ENCODE data around the gene CFAP54. TPM values are rescaled to one million over a fixed set of nuclear protein-coding genes. Genes with fewer than 3 reads are reported as not detected.
A peak's percentile ranks its signal among the peaks of the same experiment; 100 is the strongest.

CFAP54 gene
- total RNA-seq, 4 donors from 2014 or later, result 0.16 TPM; not detected in 3

DNA sequence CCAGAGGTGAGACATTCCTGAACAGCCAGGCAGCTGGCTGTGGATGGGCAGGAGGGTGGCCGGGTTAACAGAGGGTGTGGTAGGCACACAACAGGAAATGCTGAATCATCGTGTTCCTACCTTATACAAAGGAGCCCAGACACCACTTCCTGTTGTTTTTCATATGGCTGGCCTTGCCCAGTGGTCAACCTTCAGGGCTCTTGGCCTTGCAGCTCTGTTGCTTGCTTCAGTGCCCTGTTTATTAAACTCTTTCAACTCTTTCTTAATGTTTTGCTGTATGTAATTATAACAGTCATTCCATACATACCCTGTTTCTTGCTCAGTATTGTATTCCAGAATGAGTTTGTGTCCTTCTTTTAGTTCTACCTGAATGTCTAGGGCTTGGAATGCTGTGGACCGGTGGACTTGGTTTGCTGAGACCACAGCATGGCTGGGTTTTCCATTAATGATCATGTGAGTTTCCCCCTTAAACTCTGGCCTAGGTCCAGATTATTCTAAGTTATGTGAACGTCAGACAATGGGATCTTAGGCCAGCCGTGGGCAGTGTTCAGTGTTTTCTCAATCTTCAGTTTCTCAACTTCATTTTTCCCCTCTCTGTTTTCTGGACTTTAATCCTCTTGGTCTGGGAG lies 11.9 kb downstream of the CFAP54 start:
- DNase-seq (ENCODE audit: low spot score in 2 of 2), result no peak
- no peak overlapping the region for H3K4me3 ChIP-seq
- H3K27ac ChIP-seq, result peak overlapping the region; percentile 3
- TF ChIP-seq POLR2AphosphoS5 (IDR thresholded peaks at IDR 0.05) (peak in 1 of 3 donors; percentile 26), POLR2A (IDR thresholded peaks at IDR 0.05) (no peak), EP300 (IDR thresholded peaks at IDR 0.05) (no peak)
- TF ChIP-seq, protein P1, sequence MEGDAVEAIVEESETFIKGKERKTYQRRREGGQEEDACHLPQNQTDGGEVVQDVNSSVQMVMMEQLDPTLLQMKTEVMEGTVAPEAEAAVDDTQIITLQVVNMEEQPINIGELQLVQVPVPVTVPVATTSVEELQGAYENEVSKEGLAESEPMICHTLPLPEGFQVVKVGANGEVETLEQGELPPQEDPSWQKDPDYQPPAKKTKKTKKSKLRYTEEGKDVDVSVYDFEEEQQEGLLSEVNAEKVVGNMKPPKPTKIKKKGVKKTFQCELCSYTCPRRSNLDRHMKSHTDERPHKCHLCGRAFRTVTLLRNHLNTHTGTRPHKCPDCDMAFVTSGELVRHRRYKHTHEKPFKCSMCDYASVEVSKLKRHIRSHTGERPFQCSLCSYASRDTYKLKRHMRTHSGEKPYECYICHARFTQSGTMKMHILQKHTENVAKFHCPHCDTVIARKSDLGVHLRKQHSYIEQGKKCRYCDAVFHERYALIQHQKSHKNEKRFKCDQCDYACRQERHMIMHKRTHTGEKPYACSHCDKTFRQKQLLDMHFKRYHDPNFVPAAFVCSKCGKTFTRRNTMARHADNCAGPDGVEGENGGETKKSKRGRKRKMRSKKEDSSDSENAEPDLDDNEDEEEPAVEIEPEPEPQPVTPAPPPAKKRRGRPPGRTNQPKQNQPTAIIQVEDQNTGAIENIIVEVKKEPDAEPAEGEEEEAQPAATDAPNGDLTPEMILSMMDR (IDR thresholded peaks at IDR 0.05), result no peak
- H3K36me3 ChIP-seq, result no peaks in the 10 kb centered on the region
- no peaks in the 10 kb centered on the region for H3K27me3 ChIP-seq
- peaks cover 10% of the 10 kb centered on the region for H3K4me1 ChIP-seq
- no peaks in the 10 kb centered on the region for H3K9me3 ChIP-seq
- WGBS, result 33% methylated on average over 5 of the region's 5 CpGs

DNA sequence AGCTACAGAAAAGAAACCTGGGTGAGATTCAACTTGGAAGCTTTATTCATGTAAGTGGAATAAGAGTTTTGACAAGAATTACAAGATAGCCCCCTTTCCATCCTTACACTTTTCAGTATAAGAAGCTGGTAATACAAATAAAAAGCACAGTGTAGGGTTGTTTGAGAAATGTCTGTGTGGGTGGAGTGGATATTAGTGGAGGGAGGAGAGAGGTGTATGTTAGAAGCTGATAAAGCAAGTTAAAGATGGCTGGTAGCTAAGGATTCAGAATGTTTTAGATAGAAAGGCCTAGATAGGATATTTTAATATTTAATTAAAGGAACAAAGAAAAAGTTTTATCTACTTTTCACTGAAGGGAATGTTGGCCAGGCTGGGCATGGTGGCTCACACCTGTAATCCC lies 12.5 kb downstream of the CFAP54 start:
- H3K4me3 ChIP-seq, result no peak overlapping the region
- H3K27ac ChIP-seq, result peak overlapping the region; percentile 3
- TF ChIP-seq POLR2A (IDR thresholded peaks at IDR 0.05) (no peak), EP300 (IDR thresholded peaks at IDR 0.05) (no peak), POLR2AphosphoS5 (IDR thresholded peaks at IDR 0.05) (no peak)
- TF ChIP-seq, protein P1 (IDR thresholded peaks at IDR 0.05), result no peak
- no peaks in the 10 kb centered on the region for H3K27me3 ChIP-seq
- H3K36me3 ChIP-seq, result no peaks in the 10 kb centered on the region
- no peaks in the 10 kb centered on the region for H3K9me3 ChIP-seq
- no peak for DNase-seq (ENCODE audit: low spot score in 2 of 2)
- H3K4me1 ChIP-seq, result peaks cover 10% of the 10 kb centered on the region

DNA sequence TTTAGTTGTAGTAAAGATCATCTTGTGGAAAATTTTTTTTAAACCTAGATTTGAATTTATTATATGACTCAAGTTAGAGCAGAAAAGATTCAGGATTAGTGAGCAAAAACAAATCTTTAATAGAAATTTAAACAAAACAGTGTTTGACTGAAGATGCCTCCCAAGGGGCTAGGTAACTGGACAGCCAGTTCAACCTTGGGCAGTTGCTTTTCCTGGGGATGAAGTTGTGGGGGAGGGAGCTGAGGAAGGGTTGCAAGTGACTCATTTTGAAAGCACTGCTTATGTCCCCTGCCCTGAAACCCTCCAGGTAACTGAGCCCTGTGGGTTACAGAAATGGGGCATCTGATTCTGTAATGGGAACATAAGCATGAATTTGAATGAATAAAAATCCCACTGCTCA lies 13.1 kb downstream of the CFAP54 start:
- Histone ChIP-seq H3K4me1 (peaks cover 10% of the 10 kb centered on the region), H3K4me3 (no peak overlapping the region), H3K27me3 (no peaks in the 10 kb centered on the region), H3K9me3 (no peaks in the 10 kb centered on the region), H3K27ac (no peak overlapping the region), H3K36me3 (no peaks in the 10 kb centered on the region)
- no peak for TF ChIP-seq POLR2A (IDR thresholded peaks at IDR 0.05)
- TF ChIP-seq, protein P1 (IDR thresholded peaks at IDR 0.05), result no peak
- TF ChIP-seq EP300 (IDR thresholded peaks at IDR 0.05), result no peak
- TF ChIP-seq POLR2AphosphoS5 (IDR thresholded peaks at IDR 0.05), result no peak
- no peak for DNase-seq (ENCODE audit: low spot score in 2 of 2)

DNA sequence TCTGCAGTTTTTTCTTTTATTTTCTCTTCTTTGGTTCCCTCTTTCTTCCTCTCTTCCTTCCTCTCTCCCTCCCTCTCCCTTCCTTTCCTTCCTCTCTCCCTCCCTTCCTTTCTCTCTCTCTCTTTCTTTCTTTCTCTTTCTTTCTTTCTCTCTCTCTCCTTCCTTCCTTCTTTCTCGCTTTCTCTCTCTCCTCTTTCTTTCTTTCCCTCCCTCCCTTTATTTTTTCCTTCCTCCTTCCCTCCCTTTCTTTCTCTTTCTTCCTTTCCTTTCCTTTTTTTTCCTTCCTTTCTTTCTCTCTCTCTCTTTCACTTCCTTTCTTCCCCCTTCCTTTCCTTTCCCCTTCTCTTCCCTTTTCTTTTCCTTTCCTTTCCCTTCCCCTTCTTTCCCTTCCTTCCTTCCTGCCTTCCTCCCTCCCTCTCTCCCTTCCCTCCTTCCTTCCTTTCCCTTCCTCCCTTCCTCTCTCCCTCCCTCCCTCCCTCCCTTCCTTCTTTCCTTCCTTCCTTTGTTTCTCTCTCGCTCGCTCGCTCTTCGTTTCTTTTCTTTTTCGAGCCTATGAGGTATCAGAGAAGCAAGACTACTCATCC lies 13.7 kb downstream of the CFAP54 start:
- no peaks in the 10 kb centered on the region for H3K9me3 ChIP-seq
- no peak overlapping the region for H3K27ac ChIP-seq
- H3K36me3 ChIP-seq, result no peaks in the 10 kb centered on the region
- WGBS, result 87% methylated on average over 5 of the region's 6 CpGs
- no peak overlapping the region for H3K4me3 ChIP-seq
- H3K27me3 ChIP-seq, result no peaks in the 10 kb centered on the region
- no peak for DNase-seq (ENCODE audit: low spot score in 2 of 2)
- peaks cover 10% of the 10 kb centered on the region for H3K4me1 ChIP-seq
- no peak for TF ChIP-seq EP300 (IDR thresholded peaks at IDR 0.05)
- no peak for TF ChIP-seq POLR2A (IDR thresholded peaks at IDR 0.05)
- TF ChIP-seq POLR2AphosphoS5 (IDR thresholded peaks at IDR 0.05), result no peak
- TF ChIP-seq, protein P1 (IDR thresholded peaks at IDR 0.05), result no peak

DNA sequence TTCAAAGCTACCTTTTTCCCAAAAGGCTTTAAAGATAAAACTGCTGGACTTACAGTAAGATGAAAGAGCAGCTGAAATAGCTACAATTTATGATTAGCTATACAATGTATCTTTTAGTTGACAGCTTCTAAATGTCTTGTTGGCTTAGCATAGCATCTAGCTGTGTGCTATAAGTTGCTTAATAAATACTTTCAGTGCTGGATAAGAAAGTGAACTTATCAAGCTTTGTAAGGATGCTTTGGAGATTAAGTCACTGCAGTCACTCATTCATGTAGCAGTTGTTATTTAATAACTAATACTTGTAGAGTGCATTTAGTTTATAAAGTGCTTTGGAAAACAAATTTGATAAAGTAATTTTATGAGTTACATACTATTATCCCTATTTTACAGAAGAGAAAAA lies 14.6 kb downstream of the CFAP54 start:
- no peaks in the 10 kb centered on the region for H3K9me3 ChIP-seq
- H3K27ac ChIP-seq, result no peak overlapping the region
- no peaks in the 10 kb centered on the region for H3K36me3 ChIP-seq
- no peak overlapping the region for H3K4me3 ChIP-seq
- no peak for DNase-seq (ENCODE audit: low spot score in 2 of 2)
- no peak for TF ChIP-seq POLR2AphosphoS5 (IDR thresholded peaks at IDR 0.05)
- TF ChIP-seq POLR2A (IDR thresholded peaks at IDR 0.05), result no peak
- TF ChIP-seq EP300 (IDR thresholded peaks at IDR 0.05), result no peak
- TF ChIP-seq, protein P1 (IDR thresholded peaks at IDR 0.05), result no peak
- H3K27me3 ChIP-seq, result no peaks in the 10 kb centered on the region
- peaks cover 10% of the 10 kb centered on the region for H3K4me1 ChIP-seq

Measured in suprapubic skin (tissue), 4 donors.